Measurements from ENCODE around the gene PTPRE. TPM values are rescaled to one million over a fixed set of nuclear protein-coding genes. Genes with fewer than 3 reads are reported as not detected.

PTPRE gene
- total and polyA plus RNA-seq, 10 of the 15 experiments (the other 5 are each of a cell fraction or from before 2014, with no cell fraction given) = 2.9 to 7.6 (median 5.8) TPM

DNA sequence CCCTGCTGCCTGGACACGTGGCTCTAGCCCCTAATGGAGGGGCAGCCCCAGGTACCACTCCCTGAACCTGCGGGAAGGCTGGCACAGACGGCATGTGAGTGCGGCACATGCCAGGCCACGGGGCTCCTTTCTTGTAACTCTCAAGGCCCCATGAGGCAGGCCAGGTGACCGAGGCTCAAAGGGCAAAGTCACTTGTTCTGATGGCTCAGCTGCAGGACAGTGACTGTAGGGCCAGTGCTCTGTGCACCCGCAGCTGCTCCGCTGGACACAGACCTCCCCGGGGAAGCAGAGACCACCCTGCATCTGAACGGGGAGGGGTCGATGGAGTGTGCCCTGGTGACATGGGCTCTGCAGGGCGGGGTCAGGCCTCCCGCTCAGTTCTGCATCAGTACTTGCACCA is 55.3 kb downstream of the PTPRE start (continued):
- TF ChIP-seq CHD1 (IDR thresholded peaks at IDR 0.05; ENCODE audit: low read depth, low read length) (no peak), NRF1 (conservative IDR thresholded peaks at IDR 0.05; ENCODE audit: low read depth, low read length) (no peak), KLF5 (IDR thresholded peaks at IDR 0.05; ENCODE audit: partially characterized antibody) (no peak), GATAD2B (conservative IDR thresholded peaks at IDR 0.05; ENCODE audit: low read depth) (no peak)

DNA sequence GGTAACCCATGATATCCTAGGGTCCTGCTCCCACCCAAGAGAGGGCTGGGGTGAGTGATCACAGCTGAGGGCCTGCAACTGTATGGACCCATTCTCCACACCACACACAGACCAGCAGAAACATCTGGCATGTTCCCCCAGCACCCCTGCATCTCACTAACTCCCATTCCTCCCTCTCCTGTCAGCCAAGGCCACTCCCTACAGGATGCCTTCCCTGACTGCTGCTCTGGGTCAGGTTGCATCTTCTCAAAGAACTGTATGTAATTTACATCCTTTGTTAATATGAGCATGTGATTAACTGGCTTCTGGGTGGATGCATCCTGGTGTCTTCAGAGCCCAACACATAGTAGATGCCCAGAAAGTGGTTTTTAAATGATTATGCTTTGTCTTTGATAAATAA is 56.2 kb downstream of the PTPRE start:
- Histone ChIP-seq H3K4me1 (ENCODE audit: control insufficient read depth, insufficient read depth, low read length) (no peaks in the 10 kb centered on the region), H3K79me2 (ENCODE audit: control insufficient read depth, insufficient read depth, low read length) (no peaks in the 10 kb centered on the region), H3K9me3 (replicated peaks; ENCODE audit: control insufficient read depth, insufficient read depth, low read length) (no peaks in the 10 kb centered on the region), H3K4me3 (no peak overlapping the region), H4K20me1 (ENCODE audit: control insufficient read depth, insufficient read depth) (no peaks in the 10 kb centered on the region), H2AFZ (ENCODE audit: control insufficient read depth, low read depth, low read length) (no peak overlapping the region), H3K27me3 (replicated peaks in 1 of 2; ENCODE audit: control insufficient read depth in 2 of 2, insufficient read depth in 2 of 2, low read length in 1 of 2) (no peaks in the 10 kb centered on the region), H3K4me2 (ENCODE audit: control insufficient read depth, insufficient read depth) (no peak overlapping the region), H3K36me3 (ENCODE audit: control insufficient read depth in 2 of 2, insufficient read depth in 2 of 2, low read length in 1 of 2) (no peaks in the 10 kb centered on the region), H3K27ac (ENCODE audit: control insufficient read depth, insufficient read depth) (no peak overlapping the region), H3K9ac (ENCODE audit: control insufficient read depth, insufficient read depth, low read length) (no peak overlapping the region)
- ChIA-PET RAD21 (ENCODE audit: unreplicated experiment) (no interaction called here), SMC1A (ENCODE audit: uncharacterized antibody, unreplicated experiment) (no interaction called here), POLR2A (no interaction called here), CTCF (no interaction called here)
- FAIRE-seq (no peak), DNase-seq (ENCODE audit: low read depth, low spot score) (no peak), ATAC-seq (no peak)
- TF ChIP-seq, protein P1, sequence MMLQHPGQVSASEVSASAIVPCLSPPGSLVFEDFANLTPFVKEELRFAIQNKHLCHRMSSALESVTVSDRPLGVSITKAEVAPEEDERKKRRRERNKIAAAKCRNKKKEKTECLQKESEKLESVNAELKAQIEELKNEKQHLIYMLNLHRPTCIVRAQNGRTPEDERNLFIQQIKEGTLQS (IDR thresholded peaks at IDR 0.05; ENCODE audit: borderline replicate concordance, extremely low read depth, low read depth, low read length) = no peak
- no peak for TF ChIP-seq MYC (IDR thresholded peaks at IDR 0.05; ENCODE audit: insufficient read depth, insufficient read length, insufficient replicate concordance, low read length, severe bottlenecking)
- no peak for TF ChIP-seq SMAD1 (IDR thresholded peaks at IDR 0.05; ENCODE audit: low read depth, partially characterized antibody)
- TF ChIP-seq, protein P2, sequence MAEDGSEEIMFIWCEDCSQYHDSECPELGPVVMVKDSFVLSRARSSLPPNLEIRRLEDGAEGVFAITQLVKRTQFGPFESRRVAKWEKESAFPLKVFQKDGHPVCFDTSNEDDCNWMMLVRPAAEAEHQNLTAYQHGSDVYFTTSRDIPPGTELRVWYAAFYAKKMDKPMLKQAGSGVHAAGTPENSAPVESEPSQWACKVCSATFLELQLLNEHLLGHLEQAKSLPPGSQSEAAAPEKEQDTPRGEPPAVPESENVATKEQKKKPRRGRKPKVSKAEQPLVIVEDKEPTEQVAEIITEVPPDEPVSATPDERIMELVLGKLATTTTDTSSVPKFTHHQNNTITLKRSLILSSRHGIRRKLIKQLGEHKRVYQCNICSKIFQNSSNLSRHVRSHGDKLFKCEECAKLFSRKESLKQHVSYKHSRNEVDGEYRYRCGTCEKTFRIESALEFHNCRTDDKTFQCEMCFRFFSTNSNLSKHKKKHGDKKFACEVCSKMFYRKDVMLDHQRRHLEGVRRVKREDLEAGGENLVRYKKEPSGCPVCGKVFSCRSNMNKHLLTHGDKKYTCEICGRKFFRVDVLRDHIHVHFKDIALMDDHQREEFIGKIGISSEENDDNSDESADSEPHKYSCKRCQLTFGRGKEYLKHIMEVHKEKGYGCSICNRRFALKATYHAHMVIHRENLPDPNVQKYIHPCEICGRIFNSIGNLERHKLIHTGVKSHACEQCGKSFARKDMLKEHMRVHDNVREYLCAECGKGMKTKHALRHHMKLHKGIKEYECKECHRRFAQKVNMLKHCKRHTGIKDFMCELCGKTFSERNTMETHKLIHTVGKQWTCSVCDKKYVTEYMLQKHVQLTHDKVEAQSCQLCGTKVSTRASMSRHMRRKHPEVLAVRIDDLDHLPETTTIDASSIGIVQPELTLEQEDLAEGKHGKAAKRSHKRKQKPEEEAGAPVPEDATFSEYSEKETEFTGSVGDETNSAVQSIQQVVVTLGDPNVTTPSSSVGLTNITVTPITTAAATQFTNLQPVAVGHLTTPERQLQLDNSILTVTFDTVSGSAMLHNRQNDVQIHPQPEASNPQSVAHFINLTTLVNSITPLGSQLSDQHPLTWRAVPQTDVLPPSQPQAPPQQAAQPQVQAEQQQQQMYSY (CRISPR knock-in tag; IDR thresholded peaks at IDR 0.05) = no peak
- BruUV-seq (replicated peaks) = no TSS peak
- intact Hi-C loops (cut with micrococcal nuclease; ENCODE audit: unreplicated experiment) (no loop called here), in situ Hi-C loops (cut with MboI) (no loop called here)
